K562 (cell line): ENCODE results near the gene ERBB4.

Source experiments
- CBX2 ChIP-seq: fragments of 200-600 bp; sonication (generic); IDR thresholded peaks from one replicate; pipeline ENCODE4 v1.6.1; 2012; ENCODE audit warnings: mild to moderate bottlenecking, low read length, inconsistent platforms; ENCODE audit not compliant: insufficient read depth, poor library complexity, severe bottlenecking
- CTCF ChIP-seq, 3 experiments: IDR thresholded peaks in 2 of 3; conservative IDR thresholded peaks in 1 of 3; 2 replicates each; pipeline ENCODE4 v1.5.1; 2011 to 2012; ENCODE audit warnings: low read length in 3 of 3, mild to moderate bottlenecking in 3 of 3, control low read depth in 2 of 3, improper control_type of control experiment in 1 of 3, inconsistent platforms in 1 of 3, low read depth in 1 of 3, mixed read lengths in 1 of 3, moderate library complexity in 1 of 3; ENCODE audit not compliant: insufficient read depth in 2 of 3
- EP300 ChIP-seq: IDR thresholded peaks from 2 replicates; pipeline ENCODE4 v1.6.1; 2012; ENCODE audit warnings: low read length, improper control_type of control experiment
- ETS1 ChIP-seq: conservative IDR thresholded peaks from 2 replicates; pipeline ENCODE4 v1.6.1; 2011; ENCODE audit warnings: low read depth, mild to moderate bottlenecking, low read length; ENCODE audit not compliant: control insufficient read depth
- FOXA1 ChIP-seq: fragments of 450-650 bp; IDR thresholded peaks from 2 replicates; pipeline ENCODE4 v1.6.1; 2016; ENCODE audit warnings: mild to moderate bottlenecking, borderline replicate concordance
- POLR2AphosphoS2 ChIP-seq: IDR thresholded peaks from 2 replicates; pipeline ENCODE4 v1.6.1; 2012; ENCODE audit warnings: low read length, improper control_type of control experiment
- UBTF ChIP-seq, 2 experiments: IDR thresholded peaks; 2 replicates each; pipeline ENCODE4 v1.6.1; 2012; ENCODE audit warnings: improper control_type of control experiment in 2 of 2, low read depth in 2 of 2, low read length in 2 of 2, borderline replicate concordance in 1 of 2
- TF ChIP-seq, protein P1 (sequence below): sonication (generic); formaldehyde crosslinking; IDR thresholded peaks from 2 replicates; pipeline ENCODE4 v1.8.0; 2022; ENCODE audit warnings: missing genetic modification reagents, mild to moderate bottlenecking, borderline replicate concordance

DNA sequence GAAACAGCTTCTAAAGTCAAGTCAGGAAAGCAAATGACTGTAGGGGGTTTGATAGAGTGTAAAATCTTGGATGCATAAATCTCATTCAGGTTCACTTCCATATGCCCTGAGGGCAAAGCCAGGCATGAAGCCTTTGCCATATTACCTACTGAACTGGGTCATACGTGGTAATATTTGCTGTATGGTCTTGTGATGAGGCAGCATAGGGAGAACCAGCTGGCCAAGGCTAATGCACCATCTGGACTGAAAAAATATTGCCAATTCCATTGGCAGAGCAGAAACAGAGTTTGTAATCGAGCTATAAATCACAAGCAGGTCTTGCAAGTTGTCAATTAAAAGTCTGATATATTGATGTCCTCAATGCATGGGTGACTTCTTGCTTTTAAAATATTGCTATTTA, 243.8 kb downstream of the ERBB4 start:
- TF ChIP-seq EP300 (no peak), FOXA1 (no peak), CTCF (IDR thresholded peaks at IDR 0.05 in 2 of 3, conservative IDR thresholded peaks at IDR 0.05 in 1 of 3; ENCODE audit: insufficient read depth in 2 of 3, low read depth in 1 of 3, low read length in 3 of 3) (no peak), ETS1 (no peak), CBX2 (no peak), POLR2AphosphoS2 (no peak), UBTF (IDR thresholded peaks at IDR 0.05; ENCODE audit: borderline replicate concordance in 1 of 2, low read depth in 2 of 2, low read length in 2 of 2) (no peak)
- TF ChIP-seq, protein P1, sequence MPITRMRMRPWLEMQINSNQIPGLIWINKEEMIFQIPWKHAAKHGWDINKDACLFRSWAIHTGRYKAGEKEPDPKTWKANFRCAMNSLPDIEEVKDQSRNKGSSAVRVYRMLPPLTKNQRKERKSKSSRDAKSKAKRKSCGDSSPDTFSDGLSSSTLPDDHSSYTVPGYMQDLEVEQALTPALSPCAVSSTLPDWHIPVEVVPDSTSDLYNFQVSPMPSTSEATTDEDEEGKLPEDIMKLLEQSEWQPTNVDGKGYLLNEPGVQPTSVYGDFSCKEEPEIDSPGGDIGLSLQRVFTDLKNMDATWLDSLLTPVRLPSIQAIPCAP = no peak
